T-helper 9 cell (primary cell): ENCODE data around the gene LZTR1.

Experiments
- DNase-seq: peaks from one replicate; pipeline ENCODE4 v3.0.0-alpha.2; 2020

Gene LZTR1

GRCh38 chr22:20951151-20951931 lies 30.8 kb upstream of the LZTR1 start:
- no peak for DNase-seq

GRCh38 chr22:20951932-20952380 lies 30.1 kb upstream of the LZTR1 start:
- DNase-seq, result no peak

- DNase-seq, result no peak
These were observed 29.4 kb upstream of the LZTR1 start for GRCh38 chr22:20952544-20953341.

- DNase-seq, result no peak
These were observed 28.8 kb upstream of the LZTR1 start for GRCh38 chr22:20953342-20953608.

GRCh38 chr22:20953668-20954500 lies 28.2 kb upstream of the LZTR1 start:
- no peak for DNase-seq

- DNase-seq, result no peak
These were observed 26.5 kb upstream of the LZTR1 start for GRCh38 chr22:20955548-20955947.

- no peak for DNase-seq
These were observed 25.6 kb upstream of the LZTR1 start for GRCh38 chr22:20956258-20957101.

GRCh38 chr22:20957102-20957682 lies 24.9 kb upstream of the LZTR1 start:
- DNase-seq, result no peak

GRCh38 chr22:20957683-20958431 lies 24.2 kb upstream of the LZTR1 start:
- DNase-seq, result no peak

GRCh38 chr22:20959578-20960461 lies 22.3 kb upstream of the LZTR1 start:
- DNase-seq, result no peak

- no peak for DNase-seq
These were observed 21.5 kb upstream of the LZTR1 start for GRCh38 chr22:20960609-20961008.

- no peak for DNase-seq
These were observed 19.6 kb upstream of the LZTR1 start for GRCh38 chr22:20962491-20962945.

GRCh38 chr22:20963201-20964052 lies 18.7 kb upstream of the LZTR1 start:
- no peak for DNase-seq

GRCh38 chr22:20964090-20964798 lies 17.9 kb upstream of the LZTR1 start:
- DNase-seq, result no peak

- no peak for DNase-seq
These were observed 17.3 kb upstream of the LZTR1 start for GRCh38 chr22:20964799-20965103.

- no peak for DNase-seq
These were observed 16.8 kb upstream of the LZTR1 start for GRCh38 chr22:20965104-20965887.
